ENCODE results near the gene RPL21. TPM values are rescaled to one million over a fixed set of nuclear protein-coding genes. Genes with fewer than 3 reads are reported as not detected.
"Not testable (repeated sequence)": the region's sequence is repeated elsewhere in the genome, so short reads cannot be mapped to it uniquely, and the experiment has no call there.

RPL21 gene
- polyA plus RNA-seq (ENCODE audit: insufficient read length in 3 of 3), result 1,000 to 10,000 TPM; 1,079 to 1,220 (median 1,187) TPM

GRCh38 chr13:27251166-27252091 lies at the start of gene RPL21:
RPL21 (plus strand) TSS chr13:27251558; CDS start chr13:27253777, 2,219 bp downstream.
- DNase-seq (ENCODE audit: low read depth in 3 of 3, low spot score in 2 of 3), result peak; percentile 96 to 99 (median 96)

- no peak for DNase-seq (ENCODE audit: low read depth in 3 of 3, low spot score in 2 of 3)
These were observed 49.7 kb upstream of the RPL21 start for GRCh38 chr13:27201661-27202060.

- DNase-seq (ENCODE audit: low read depth in 3 of 3, low spot score in 2 of 3), result no peak
These were observed 48.2 kb upstream of the RPL21 start for GRCh38 chr13:27203186-27203585.

- DNase-seq (ENCODE audit: low read depth in 3 of 3, low spot score in 2 of 3), result no peak
These were observed 47.5 kb upstream of the RPL21 start for GRCh38 chr13:27203854-27204253.

- no peak for DNase-seq (ENCODE audit: low read depth in 3 of 3, low spot score in 2 of 3)
These were observed 42.8 kb upstream of the RPL21 start for GRCh38 chr13:27208514-27208913.

- no peak for DNase-seq (ENCODE audit: low read depth in 3 of 3, low spot score in 2 of 3)
These were observed 40.1 kb upstream of the RPL21 start for GRCh38 chr13:27211271-27211670.

- DNase-seq (ENCODE audit: low read depth in 3 of 3, low spot score in 2 of 3), result no peak
These were observed 39.5 kb upstream of the RPL21 start for GRCh38 chr13:27211771-27212364.

- not testable (repeated sequence) for DNase-seq (ENCODE audit: low read depth in 3 of 3, low spot score in 2 of 3)
These were observed 38.0 kb upstream of the RPL21 start for GRCh38 chr13:27213386-27213785.

- not testable (repeated sequence) for DNase-seq (ENCODE audit: low read depth in 3 of 3, low spot score in 2 of 3)
These were observed 33.6 kb upstream of the RPL21 start for GRCh38 chr13:27217791-27218190.

GRCh38 chr13:27218861-27219260 lies 32.5 kb upstream of the RPL21 start:
- DNase-seq (ENCODE audit: low read depth in 3 of 3, low spot score in 2 of 3), result not testable (repeated sequence)

- DNase-seq (ENCODE audit: low read depth in 3 of 3, low spot score in 2 of 3), result no peak
These were observed 31.7 kb upstream of the RPL21 start for GRCh38 chr13:27219611-27220010.

- DNase-seq (ENCODE audit: low read depth in 3 of 3, low spot score in 2 of 3), result not testable (repeated sequence)
These were observed 29.3 kb upstream of the RPL21 start for GRCh38 chr13:27222100-27222499.

- DNase-seq (ENCODE audit: low read depth in 3 of 3, low spot score in 2 of 3), result no peak
These were observed 24.4 kb upstream of the RPL21 start for GRCh38 chr13:27226991-27227390.

- DNase-seq (ENCODE audit: low read depth in 3 of 3, low spot score in 2 of 3), result no peak
These were observed 23.2 kb upstream of the RPL21 start for GRCh38 chr13:27228131-27228530.

GRCh38 chr13:27229642-27230041 lies 21.7 kb upstream of the RPL21 start:
- no peak for DNase-seq (ENCODE audit: low read depth in 3 of 3, low spot score in 2 of 3)

- DNase-seq (ENCODE audit: low read depth in 3 of 3, low spot score in 2 of 3), result no peak
These were observed 17.4 kb upstream of the RPL21 start for GRCh38 chr13:27233964-27234363.

GRCh38 chr13:27236478-27236877 lies 14.9 kb upstream of the RPL21 start:
- DNase-seq (ENCODE audit: low read depth in 3 of 3, low spot score in 2 of 3), result no peak

- DNase-seq (ENCODE audit: low read depth in 3 of 3, low spot score in 2 of 3), result no peak
These were observed 8.7 kb upstream of the RPL21 start for GRCh38 chr13:27242702-27243101.

- no peak for DNase-seq (ENCODE audit: low read depth in 3 of 3, low spot score in 2 of 3)
These were observed 5.7 kb upstream of the RPL21 start for GRCh38 chr13:27245610-27246009.

- DNase-seq (ENCODE audit: low read depth in 3 of 3, low spot score in 2 of 3), result no peak
These were observed 559 bp upstream of the RPL21 start for GRCh38 chr13:27250833-27251165.

GRCh38 chr13:27252467-27252866 lies 1.1 kb downstream of the RPL21 start:
- no peak for DNase-seq (ENCODE audit: low read depth in 3 of 3, low spot score in 2 of 3)

- DNase-seq (ENCODE audit: low read depth in 3 of 3, low spot score in 2 of 3), result no peak
These were observed 5.8 kb downstream of the RPL21 start for GRCh38 chr13:27257233-27257568.

Measured in right renal cortex interstitium (tissue), 3 donors.